BLaER1 treated with 17β-estradiol and CSF1 and Interleukin-3, amounts not matched to agents 10 nM and 100 nM (cell line): ENCODE data around the gene TMSB4X.

Experiments used
- H3K27ac ChIP-seq, 11 experiments: shearing (Covaris generic); formaldehyde crosslinking; 2 replicates each; pipeline ENCODE4 v1.8.1; 2022
- H3K27me3 ChIP-seq, 11 experiments: shearing (Covaris generic); formaldehyde crosslinking; 2 replicates each; pipeline ENCODE4 v1.8.1; 2022
- H3K36me3 ChIP-seq, 11 experiments: shearing (Covaris generic); formaldehyde crosslinking; 2 replicates each; pipeline ENCODE4 v1.8.1; 2022
- H3K4me1 ChIP-seq, 10 experiments: shearing (Covaris generic); formaldehyde crosslinking; 2 replicates each; pipeline ENCODE4 v1.8.1; 2022
- H3K4me2 ChIP-seq, 11 experiments: shearing (Covaris generic); formaldehyde crosslinking; 2 replicates each; pipeline ENCODE4 v1.8.1; 2022
- H3K4me3 ChIP-seq, 10 experiments: shearing (Covaris generic); formaldehyde crosslinking; 2 replicates each; pipeline ENCODE4 v1.8.1; 2022
- H3K9ac ChIP-seq, 11 experiments: shearing (Covaris generic); formaldehyde crosslinking; 2 replicates each; pipeline ENCODE4 v1.8.1; 2022
- H3K9me3 ChIP-seq, 11 experiments: shearing (Covaris generic); formaldehyde crosslinking; replicated peaks in 1 of 11; 2 replicates each; pipeline ENCODE4 v1.8.1; 2022
- H4K20me1 ChIP-seq, 11 experiments: shearing (Covaris generic); formaldehyde crosslinking; 2 replicates each; pipeline ENCODE4 v1.8.1; 2022
- Cebpa-rat ChIP-seq, 11 experiments: shearing (Covaris generic); IDR thresholded peaks; 2 replicates each; pipeline ENCODE4 v1.8.1; 2022

TMSB4X gene

GRCh38 chrX:12950851-12951594 is 23.9 kb upstream of the TMSB4X start:
- Histone ChIP-seq H3K36me3 (no peaks in the 10 kb centered on the region), H3K4me2 (peak overlapping the region; percentile 64 to 93 (median 82)), H4K20me1 (peaks cover 0 to 32% (median 4%) of the 10 kb centered on the region in 11 experiments; a peak in 7 of 22 replicates), H3K9me3 (no peaks in the 10 kb centered on the region), H3K4me3 (peak overlapping the region in 6 of 10 experiments; percentile 8 to 50 (median 33); a peak in 12 of 20 replicates), H3K9ac (peak overlapping the region; percentile 59 to 82 (median 71)), H3K4me1 (peaks cover 84 to 100% (median 91%) of the 10 kb centered on the region in 10 experiments), H3K27ac (peak overlapping the region; percentile 65 to 99 (median 81)), H3K27me3 (peaks cover 0 to 16% (median 2%) of the 10 kb centered on the region in 11 experiments; a peak in 8 of 22 replicates)
- no peak for TF ChIP-seq Cebpa-rat (IDR thresholded peaks at IDR 0.05)

GRCh38 chrX:12951595-12951975 is 23.3 kb upstream of the TMSB4X start:
- peak overlapping the region in 4 of 10 experiments; percentile 8 to 50 (median 35); a peak in 3 of 20 replicates for H3K4me3 ChIP-seq
- H3K4me1 ChIP-seq, result peaks cover 89 to 100% (median 96%) of the 10 kb centered on the region in 10 experiments
- no peak for TF ChIP-seq Cebpa-rat (IDR thresholded peaks at IDR 0.05)
- no peaks in the 10 kb centered on the region for H3K9me3 ChIP-seq
- H3K4me2 ChIP-seq, result peak overlapping the region; percentile 64 to 93 (median 82)
- no peaks in the 10 kb centered on the region for H3K36me3 ChIP-seq
- peak overlapping the region; percentile 59 to 82 (median 71); a peak in 21 of 22 replicates for H3K9ac ChIP-seq
- peaks cover 0 to 13% (median 0%) of the 10 kb centered on the region in 11 experiments; a peak in 3 of 22 replicates for H3K27me3 ChIP-seq
- peaks cover 0 to 38% (median 4%) of the 10 kb centered on the region in 11 experiments; a peak in 7 of 22 replicates for H4K20me1 ChIP-seq
- peak overlapping the region; percentile 65 to 99 (median 81); a peak in 21 of 22 replicates for H3K27ac ChIP-seq

DNA sequence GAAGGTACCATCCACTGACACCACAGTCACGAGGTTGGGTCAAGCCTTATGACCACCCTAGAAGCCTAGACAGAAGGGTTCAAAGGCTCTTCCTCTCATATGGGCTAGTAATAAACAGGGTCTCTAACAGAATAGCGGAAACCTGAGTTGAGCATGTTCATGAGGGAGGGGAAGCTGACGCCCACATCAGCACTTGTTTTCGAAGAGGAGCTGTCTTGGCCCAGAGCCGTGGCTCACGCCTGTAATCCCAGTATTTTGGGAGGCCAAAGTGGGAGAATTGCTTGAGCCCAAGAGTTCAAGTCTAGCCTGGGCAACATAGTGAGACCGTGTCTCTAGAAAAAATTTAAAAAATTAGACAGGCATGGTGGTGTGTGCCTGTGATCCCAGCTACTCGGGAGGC is 21.5 kb upstream of the TMSB4X start:
- peaks cover 92 to 100% (median 98%) of the 10 kb centered on the region in 10 experiments for H3K4me1 ChIP-seq
- H3K9ac ChIP-seq, result peak overlapping the region in 2 of 11 experiments; percentile 0 to 32; a peak in 1 of 22 replicates
- H3K9me3 ChIP-seq, result no peaks in the 10 kb centered on the region
- H3K36me3 ChIP-seq, result no peaks in the 10 kb centered on the region
- H3K4me2 ChIP-seq, result peak overlapping the region; percentile 85 to 97 (median 92); a peak in 21 of 22 replicates
- H3K27me3 ChIP-seq, result peaks cover 0 to 11% (median 0%) of the 10 kb centered on the region in 11 experiments; a peak in 3 of 22 replicates
- no peak overlapping the region for H3K4me3 ChIP-seq
- no peak for TF ChIP-seq Cebpa-rat (IDR thresholded peaks at IDR 0.05)
- peaks cover 0 to 40% (median 4%) of the 10 kb centered on the region in 11 experiments; a peak in 7 of 22 replicates for H4K20me1 ChIP-seq
- H3K27ac ChIP-seq, result peak overlapping the region; percentile 78 to 99 (median 95); a peak in 21 of 22 replicates

- H3K27ac ChIP-seq, result peak overlapping the region; percentile 78 to 99 (median 95)
- peak overlapping the region; percentile 75 to 94 (median 86) for H3K9ac ChIP-seq
- peak overlapping the region; percentile 85 to 97 (median 92) for H3K4me2 ChIP-seq
- peaks cover 0 to 7% (median 0%) of the 10 kb centered on the region in 11 experiments; a peak in 3 of 22 replicates for H3K27me3 ChIP-seq
- H4K20me1 ChIP-seq, result peaks cover 0 to 31% (median under 1%) of the 10 kb centered on the region in 11 experiments; a peak in 7 of 22 replicates
- H3K36me3 ChIP-seq, result no peaks in the 10 kb centered on the region
- peaks cover 89 to 98% (median 95%) of the 10 kb centered on the region in 10 experiments for H3K4me1 ChIP-seq
- TF ChIP-seq Cebpa-rat (IDR thresholded peaks at IDR 0.05), result no peak
- H3K9me3 ChIP-seq, result 0 out of 22 replicates have a peak, but pooled peaks cover 0 to under 1% (median 0%) of the 10 kb centered on the region in 11 experiments
- peak overlapping the region in 8 of 10 experiments; percentile 41 to 62 (median 53); a peak in 15 of 20 replicates for H3K4me3 ChIP-seq
Measured at GRCh38 chrX:12954376-12954775, 20.5 kb upstream of the TMSB4X start.

GRCh38 chrX:12954981-12955380 is 19.9 kb upstream of the TMSB4X start:
- Histone ChIP-seq H3K36me3 (no peaks in the 10 kb centered on the region), H4K20me1 (peaks cover 0 to 25% (median 0%) of the 10 kb centered on the region in 11 experiments; a peak in 7 of 22 replicates), H3K4me2 (peak overlapping the region; percentile 85 to 97 (median 92)), H3K4me3 (peak overlapping the region; percentile 27 to 62 (median 52); a peak in 18 of 20 replicates), H3K4me1 (peaks cover 84 to 98% (median 95%) of the 10 kb centered on the region in 10 experiments), H3K9me3 (0 out of 22 replicates have a peak, but pooled peaks cover 0 to 4% (median 0%) of the 10 kb centered on the region in 11 experiments), H3K9ac (peak overlapping the region; percentile 75 to 94 (median 86)), H3K27me3 (peaks cover 0 to 6% (median 0%) of the 10 kb centered on the region in 11 experiments; a peak in 1 of 22 replicates), H3K27ac (peak overlapping the region; percentile 78 to 99 (median 95))
- TF ChIP-seq Cebpa-rat (IDR thresholded peaks at IDR 0.05), result no peak

DNA sequence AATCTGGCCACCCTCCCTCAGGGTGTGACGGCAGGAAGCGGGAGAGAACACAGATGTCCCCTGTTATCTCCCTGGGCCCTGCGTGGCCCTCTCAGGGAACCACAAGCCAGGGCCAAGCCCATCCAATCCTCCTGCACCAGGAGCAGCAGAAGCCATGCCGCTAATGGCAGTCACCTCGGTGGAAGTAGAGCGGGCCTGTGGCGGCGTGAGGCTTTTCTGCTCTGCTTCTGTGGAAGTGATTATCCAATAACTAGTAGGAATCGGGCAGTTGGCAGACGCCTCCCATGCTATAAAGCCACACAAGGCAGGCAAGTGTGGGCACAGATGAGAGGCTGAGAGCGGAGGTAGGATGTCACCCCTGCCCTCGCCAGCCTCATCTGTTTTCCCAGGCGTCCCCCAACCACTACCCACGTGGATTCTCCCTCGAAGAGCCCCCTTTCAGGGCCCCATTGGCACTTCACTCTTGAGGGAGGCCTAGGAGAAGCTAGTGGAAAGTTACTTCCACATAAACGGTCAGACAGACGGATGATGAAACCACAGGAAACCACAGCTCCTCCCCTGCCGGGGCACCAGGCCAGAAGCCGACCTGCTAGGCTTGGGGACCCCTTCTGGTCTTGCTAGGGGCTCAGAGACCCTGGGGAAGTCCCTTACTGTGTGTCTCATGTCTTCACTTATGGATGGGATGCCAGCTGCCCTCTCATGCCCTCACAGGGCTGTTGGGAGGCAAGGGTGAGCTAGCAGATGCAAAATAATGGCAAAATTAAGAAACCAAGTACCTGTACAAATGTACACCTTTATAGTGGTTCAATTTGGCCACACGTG is 18.8 kb upstream of the TMSB4X start:
- H3K27ac ChIP-seq, result peak overlapping the region; percentile 78 to 99 (median 95)
- peak in 8 of 11 experiments; percentile 15 to 74 (median 56); a peak in 11 of 22 replicates for TF ChIP-seq Cebpa-rat (IDR thresholded peaks at IDR 0.05)
- H4K20me1 ChIP-seq, result peaks cover 0 to 14% (median 0%) of the 10 kb centered on the region in 11 experiments; a peak in 3 of 22 replicates
- H3K4me3 ChIP-seq, result peak overlapping the region; percentile 27 to 62 (median 52); a peak in 19 of 20 replicates
- H3K9ac ChIP-seq, result peak overlapping the region; percentile 75 to 94 (median 86)
- H3K9me3 ChIP-seq, result peaks cover 0 to 11% (median 0%) of the 10 kb centered on the region in 11 experiments; a peak in 4 of 22 replicates
- H3K4me1 ChIP-seq, result peaks cover 73 to 98% (median 84%) of the 10 kb centered on the region in 10 experiments
- H3K36me3 ChIP-seq, result no peaks in the 10 kb centered on the region
- peak overlapping the region; percentile 85 to 97 (median 92) for H3K4me2 ChIP-seq
- H3K27me3 ChIP-seq, result peaks cover 0 to 6% (median 0%) of the 10 kb centered on the region in 11 experiments; a peak in 1 of 22 replicates

DNA sequence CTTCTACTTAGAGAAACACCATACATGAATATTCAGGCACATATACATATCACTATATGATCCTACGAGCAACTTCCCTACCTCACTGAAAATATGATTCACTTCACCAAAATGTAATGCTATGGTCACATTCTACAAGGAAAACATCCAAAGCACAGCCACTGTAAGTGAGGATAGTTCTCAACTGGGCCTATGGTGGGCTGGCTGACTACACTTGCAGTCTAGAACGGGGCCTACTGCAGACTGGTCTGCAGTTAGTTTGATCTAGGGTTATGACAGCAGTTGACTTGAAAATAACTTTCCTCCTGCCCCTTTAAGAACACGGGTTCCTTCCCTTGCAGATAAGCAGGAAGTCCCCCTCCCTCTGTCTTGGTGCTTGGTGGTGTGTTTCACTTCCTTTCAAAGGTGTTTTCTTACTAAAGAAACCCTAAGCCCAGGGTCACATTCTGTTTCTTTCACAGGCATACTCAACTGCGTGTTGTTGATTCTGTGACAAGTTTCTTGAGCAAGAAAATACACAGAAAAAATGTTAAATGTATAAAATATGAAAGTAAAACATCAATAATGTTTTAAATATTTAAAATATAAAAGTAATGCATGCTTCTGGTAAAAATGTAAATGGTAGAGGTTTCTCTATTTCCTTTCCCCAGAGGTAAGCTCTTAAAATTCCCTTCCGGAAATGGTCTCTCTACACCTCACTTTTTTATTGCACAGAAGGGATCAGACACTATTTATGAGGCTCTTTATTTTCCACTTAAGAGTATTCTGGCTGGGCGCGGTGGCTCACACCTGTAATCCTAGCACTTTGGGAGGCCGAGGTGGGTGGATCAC is 18.0 kb upstream of the TMSB4X start:
- Histone ChIP-seq H3K9me3 (peaks cover 0 to 20% (median 7%) of the 10 kb centered on the region in 11 experiments; a peak in 17 of 22 replicates), H3K4me2 (peak overlapping the region; percentile 85 to 97 (median 92)), H4K20me1 (peaks cover 0 to 12% (median 0%) of the 10 kb centered on the region in 11 experiments; a peak in 2 of 22 replicates), H3K27ac (peak overlapping the region; percentile 78 to 99 (median 95)), H3K4me3 (peak overlapping the region; percentile 27 to 62 (median 52); a peak in 17 of 20 replicates), H3K4me1 (peaks cover 65 to 98% (median 79%) of the 10 kb centered on the region in 10 experiments), H3K9ac (peak overlapping the region; percentile 75 to 94 (median 86)), H3K36me3 (no peaks in the 10 kb centered on the region), H3K27me3 (peaks cover 0 to 6% (median 0%) of the 10 kb centered on the region in 11 experiments; a peak in 1 of 22 replicates)
- no peak for TF ChIP-seq Cebpa-rat (IDR thresholded peaks at IDR 0.05)
